Breast epithelium (tissue), 4 donors: ENCODE measurements around the gene ITGB4. TPM values are rescaled to one million over a fixed set of nuclear protein-coding genes. Genes with fewer than 3 reads are reported as not detected.

Experiments
- DNase-seq, 2 donors: peaks; one replicate each; pipeline ENCODE4 v3.0.0-alpha.2; 2019; ENCODE audit warnings: low spot score in 2 of 2
- H3K27ac ChIP-seq, 2 donors: fragments of 200-600 bp; sonication (generic) in 1 of 2; one replicate each; pipeline ENCODE4 v1.5.1; 2016 to 2019; ENCODE audit warnings: mild to moderate bottlenecking in 1 of 2
- H3K27me3 ChIP-seq, 2 donors: fragments of 200-600 bp; sonication (generic) in 1 of 2; one replicate each; pipeline versions ENCODE4 v1.5.1 to v1.6.0; 2017 to 2019; ENCODE audit warnings: control low read depth in 1 of 2, mild to moderate bottlenecking in 1 of 2
- H3K36me3 ChIP-seq: fragments of 200-600 bp; one replicate; pipeline ENCODE4 v1.5.1; 2019
- H3K4me1 ChIP-seq, 2 donors: fragments of 200-600 bp; sonication (generic); one replicate each; pipeline ENCODE4 v1.5.1; 2016 to 2019; ENCODE audit warnings: control low read depth in 1 of 2
- H3K4me3 ChIP-seq, 3 donors: fragments of 200-600 bp; sonication (generic); 1 replicate in 2 of 3; 2 replicates in 1 of 3; pipeline ENCODE4 v1.5.1; 2016 to 2019; ENCODE audit warnings: mild to moderate bottlenecking in 3 of 3, moderate library complexity in 2 of 3
- H3K9me3 ChIP-seq, 2 donors: fragments of 200-600 bp; sonication (generic) in 1 of 2; one replicate each; pipeline ENCODE4 v1.5.1; 2016 to 2019; ENCODE audit warnings: control low read depth in 1 of 2
- CTCF ChIP-seq, 3 donors: fragments of 450-650 bp; IDR thresholded peaks; one replicate each; pipeline ENCODE4 v1.5.1; 2016 to 2017; ENCODE audit warnings: antibody characterized with exemption in 3 of 3, mild to moderate bottlenecking in 3 of 3, moderate library complexity in 3 of 3
- POLR2A ChIP-seq: fragments of 450-650 bp; IDR thresholded peaks from one replicate; pipeline ENCODE4 v1.6.1; 2016; ENCODE audit warnings: antibody characterized with exemption, mild to moderate bottlenecking, moderate library complexity
- POLR2AphosphoS5 ChIP-seq, 3 donors: sonication (generic); formaldehyde crosslinking; IDR thresholded peaks; one replicate each; pipeline ENCODE4 v1.6.1; 2017; ENCODE audit warnings: antibody characterized with exemption in 3 of 3
- intact Hi-C: fragments of 100-400 bp; cut with DNase I; formaldehyde crosslinking; loops from one replicate; pipeline ENCODE4 v1.15.1; 2023; ENCODE audit warnings: low total_unique reads
- total RNA-seq, 3 donors: library from RNA; depleted of rRNA; stranded (reverse); fragments of >200 nt; gene quantifications; one replicate each; pipeline ENCODE4 v1.1.0, GENCODE V29; 2016

Gene ITGB4
- 100 to 1,000 TPM in 1 of 3 donors, 10 to 100 TPM in 1, 1 to 10 TPM in 1; 9.8 to 125 (median 67.2) TPM for total RNA-seq

DNA sequence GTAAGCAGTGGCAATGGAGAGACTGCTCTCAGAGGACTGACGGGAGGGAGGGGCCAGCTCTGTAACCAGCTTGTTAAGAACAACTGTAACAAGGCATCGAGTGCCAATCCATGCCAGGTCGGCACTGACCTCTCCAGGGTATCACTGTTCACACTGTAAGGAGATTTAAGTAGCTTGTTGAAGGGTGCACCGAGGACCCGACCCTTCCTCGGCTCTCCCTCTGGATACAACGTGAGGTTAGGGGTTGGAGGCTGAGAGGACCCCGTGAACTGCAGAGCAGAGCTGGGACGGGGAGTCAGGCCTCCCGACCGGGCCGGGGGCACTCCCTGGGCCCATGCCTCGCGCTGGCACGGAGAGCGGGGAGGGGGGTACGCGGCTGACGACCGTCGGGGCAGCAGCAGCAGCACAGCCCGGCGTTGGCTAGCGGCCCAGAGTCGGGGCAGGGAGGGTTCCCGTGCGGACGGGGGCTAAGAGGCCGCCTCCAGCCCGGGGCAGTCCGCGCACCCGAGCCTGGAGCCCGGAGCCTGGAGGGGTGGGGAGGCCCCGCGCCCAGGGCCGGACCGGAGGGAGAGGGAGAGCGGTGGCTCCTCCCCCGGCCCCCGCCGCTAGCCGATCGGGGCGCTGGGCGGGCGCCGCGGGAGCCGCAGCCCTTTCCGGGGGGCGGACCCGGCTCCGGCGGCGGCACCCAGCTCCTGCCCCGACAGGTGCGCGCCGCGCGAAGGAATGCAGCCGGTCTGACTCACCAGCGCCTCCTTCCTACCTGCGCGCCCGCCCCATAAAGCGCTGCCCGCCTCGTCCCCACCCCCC, at the start of gene ITGB4:
Gene ITGB4 (plus strand): TSS at position 804 of the 807 bp plus-strand sequence. CDS start 3,245 bp downstream, outside the sequence.
- peak within 1 kb of the TSS; percentile 43 to 83 (median 82) for H3K4me3 ChIP-seq
- no peaks in the 10 kb centered on the region for H3K9me3 ChIP-seq
- peaks cover 3% of the 10 kb centered on the region in 2 donors for H3K27me3 ChIP-seq
- intact Hi-C loops: no loop called here
- peak; percentile 79 to 89 for DNase-seq
- TF ChIP-seq POLR2AphosphoS5 (IDR thresholded peaks at IDR 0.05): peak in 1 of 3 donors; percentile 21
- TF ChIP-seq CTCF (IDR thresholded peaks at IDR 0.05): no peak
- TF ChIP-seq POLR2A: no peak
- no peaks in the 10 kb centered on the region for H3K4me1 ChIP-seq
- no peaks in the 10 kb centered on the region for H3K36me3 ChIP-seq
- peak within 1 kb of the TSS; percentile 86 to 94 for H3K27ac ChIP-seq

DNA sequence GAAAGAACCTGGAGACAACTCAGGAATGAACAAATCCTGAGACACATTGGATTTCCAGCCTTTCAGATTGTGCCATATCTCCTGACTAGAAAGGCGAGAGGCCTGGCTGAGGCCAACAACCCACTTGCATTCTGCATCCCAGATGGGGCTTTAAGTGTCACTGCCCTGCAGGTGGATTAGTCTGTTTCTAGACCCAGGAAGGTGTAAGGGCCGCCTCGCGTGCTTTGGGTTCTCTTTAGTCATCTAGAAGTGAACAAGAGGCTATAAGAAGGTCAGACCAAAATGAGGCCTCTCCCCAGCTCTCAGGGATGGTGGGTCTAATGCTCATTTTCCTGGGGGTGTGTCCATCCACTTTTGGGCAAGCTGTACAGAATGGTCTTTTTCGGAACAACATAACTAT, 49.2 kb upstream of the ITGB4 start:
- intact Hi-C loops: no loop called here
- Histone ChIP-seq H3K36me3 (peaks cover 7% of the 10 kb centered on the region), H3K4me1 (no peaks in the 10 kb centered on the region), H3K9me3 (no peaks in the 10 kb centered on the region), H3K4me3 (no peak overlapping the region), H3K27ac (no peak overlapping the region), H3K27me3 (no peaks in the 10 kb centered on the region)
- no peak for DNase-seq
- no peak for TF ChIP-seq CTCF (IDR thresholded peaks at IDR 0.05)
- TF ChIP-seq POLR2AphosphoS5 (IDR thresholded peaks at IDR 0.05): no peak
- TF ChIP-seq POLR2A: no peak

DNA sequence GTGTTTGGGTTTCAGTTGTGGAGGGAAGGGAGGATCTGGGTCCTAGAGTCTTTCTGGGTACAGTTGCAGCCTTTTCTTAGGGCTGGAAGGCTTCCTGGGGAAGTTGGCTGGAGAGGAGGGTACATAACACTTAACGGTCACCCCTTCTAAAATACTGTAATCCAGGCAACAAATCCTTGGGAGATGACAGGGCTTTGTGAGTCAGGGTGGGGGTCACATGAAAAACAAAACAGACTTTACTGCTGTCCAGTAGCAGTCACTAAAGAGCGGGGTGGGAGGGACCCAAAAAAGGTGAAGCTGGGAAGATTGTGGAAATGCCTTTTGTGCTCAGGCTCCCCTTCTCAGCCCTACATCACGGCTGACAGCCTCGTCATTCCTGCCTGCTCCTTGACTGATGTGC, 47.8 kb upstream of the ITGB4 start:
- TF ChIP-seq POLR2A (no peak), CTCF (IDR thresholded peaks at IDR 0.05) (no peak), POLR2AphosphoS5 (IDR thresholded peaks at IDR 0.05) (no peak)
- no peak overlapping the region for H3K4me3 ChIP-seq
- no peak for DNase-seq
- intact Hi-C loops: no loop called here
- H3K36me3 ChIP-seq: peaks cover 7% of the 10 kb centered on the region
- H3K4me1 ChIP-seq: no peaks in the 10 kb centered on the region
- H3K27ac ChIP-seq: no peak overlapping the region
- H3K27me3 ChIP-seq: no peaks in the 10 kb centered on the region
- H3K9me3 ChIP-seq: no peaks in the 10 kb centered on the region

DNA sequence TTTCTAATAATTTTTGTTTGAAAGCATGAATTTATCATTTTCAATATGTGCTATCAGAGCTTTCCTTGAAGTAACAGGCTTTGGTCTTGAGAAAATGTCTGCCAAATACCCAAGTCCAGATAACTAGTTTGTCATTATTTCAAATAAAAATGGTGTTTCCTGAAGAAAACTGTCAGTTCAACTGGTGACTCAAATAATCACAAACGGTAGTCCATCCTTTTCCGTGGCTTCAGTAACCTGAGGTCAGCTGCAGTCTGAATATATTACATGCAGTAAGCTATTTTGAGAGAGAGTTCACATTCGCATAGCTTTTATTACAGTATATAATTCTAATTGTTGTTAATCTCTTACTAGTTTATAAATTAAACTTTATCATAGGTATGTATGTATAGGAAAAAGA, 44.8 kb upstream of the ITGB4 start:
- DNase-seq: no peak
- no peaks in the 10 kb centered on the region for H3K27me3 ChIP-seq
- peaks cover 6 to 9% of the 10 kb centered on the region in 2 donors for H3K4me1 ChIP-seq
- no peak overlapping the region for H3K27ac ChIP-seq
- no peak overlapping the region for H3K4me3 ChIP-seq
- peaks cover 7% of the 10 kb centered on the region for H3K36me3 ChIP-seq
- TF ChIP-seq CTCF (IDR thresholded peaks at IDR 0.05) (no peak), POLR2A (no peak), POLR2AphosphoS5 (IDR thresholded peaks at IDR 0.05) (no peak)
- intact Hi-C loops: no loop called here
- no peaks in the 10 kb centered on the region for H3K9me3 ChIP-seq

DNA sequence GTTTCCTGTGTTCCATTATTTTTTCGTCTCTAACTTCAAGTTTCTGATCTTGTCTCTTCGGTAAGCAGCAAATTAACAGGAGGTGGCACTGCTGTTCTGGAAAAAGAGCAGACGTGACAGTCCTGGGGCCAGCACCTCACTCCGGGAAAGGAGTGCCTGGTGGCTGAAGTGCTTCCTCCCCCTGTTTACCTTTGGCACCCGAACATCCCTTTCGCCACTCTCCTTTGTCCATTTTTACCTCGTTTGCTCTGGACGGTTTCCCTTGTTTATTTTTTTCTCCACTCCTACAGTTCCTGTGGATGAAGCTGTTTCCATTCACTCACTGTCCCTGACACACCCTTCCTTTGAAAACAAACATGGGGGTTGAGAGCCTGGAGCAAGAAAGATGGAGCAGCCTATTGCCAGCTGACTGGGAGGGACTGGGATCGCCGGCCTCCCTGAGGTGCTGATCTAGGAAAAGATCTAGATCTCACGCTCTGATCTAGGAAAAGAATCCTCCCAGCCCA, 41.5 kb upstream of the ITGB4 start:
- H3K9me3 ChIP-seq: no peaks in the 10 kb centered on the region
- H3K27me3 ChIP-seq: no peaks in the 10 kb centered on the region
- H3K4me1 ChIP-seq: peaks cover 6 to 9% of the 10 kb centered on the region in 2 donors
- TF ChIP-seq POLR2AphosphoS5 (IDR thresholded peaks at IDR 0.05): peak; percentile 69 to 77 (median 71)
- TF ChIP-seq CTCF (IDR thresholded peaks at IDR 0.05): peak in 2 of 3 donors; percentile 51 to 75
- no peak for TF ChIP-seq POLR2A
- no peak overlapping the region for H3K4me3 ChIP-seq
- intact Hi-C loops: loop anchor here (2.0 kb wide), 1 partner anchor 69 kb away; no protein-coding TSS in a partner anchor
- H3K27ac ChIP-seq: peak overlapping the region; percentile 84 to 85
- DNase-seq: peak in 1 of 2 donors; percentile 82
- H3K36me3 ChIP-seq: no peaks in the 10 kb centered on the region
